NT2/D1 (cell line): ENCODE data around the gene MAP3K6.

ENCODE experiments used
- DNase-seq: peaks from one replicate; pipeline ENCODE4 v3.0.0-alpha.2; 2011; ENCODE audit warnings: low read depth, low spot score
- H3K27me3 ChIP-seq: 2 replicates; pipeline ENCODE4 v1.6.0; 2011; ENCODE audit warnings: mild to moderate bottlenecking; ENCODE audit not compliant: insufficient read length, insufficient read depth
- H3K36me3 ChIP-seq: 2 replicates; pipeline ENCODE4 v1.6.1; 2011; ENCODE audit warnings: mild to moderate bottlenecking, low read length, mixed read lengths; ENCODE audit not compliant: insufficient read depth, insufficient read length
- H3K4me1 ChIP-seq: 2 replicates; pipeline ENCODE4 v1.5.1; 2011; ENCODE audit not compliant: insufficient read depth, insufficient read length
- H3K4me3 ChIP-seq: 2 replicates; pipeline ENCODE4 v1.5.1; 2011; ENCODE audit warnings: low read depth; ENCODE audit not compliant: insufficient read length
- H3K9ac ChIP-seq: 2 replicates; pipeline ENCODE4 v1.6.0; 2011; ENCODE audit warnings: low read depth; ENCODE audit not compliant: insufficient read length
- H3K9me3 ChIP-seq: 2 replicates; pipeline ENCODE4 v1.5.1; 2011; ENCODE audit warnings: mild to moderate bottlenecking, low read length; ENCODE audit not compliant: insufficient read depth
- SUZ12 ChIP-seq: IDR thresholded peaks from 2 replicates; pipeline ENCODE4 v1.6.1; 2011; ENCODE audit not compliant: insufficient read length, insufficient read depth; ENCODE audit errors: extremely low read depth
- YY1 ChIP-seq: IDR thresholded peaks from 2 replicates; pipeline ENCODE4 v1.6.1; 2011; ENCODE audit not compliant: insufficient read length, insufficient read depth
- ZNF274 ChIP-seq: IDR thresholded peaks from 2 replicates; pipeline ENCODE4 v1.6.1; 2011; ENCODE audit warnings: mild to moderate bottlenecking, low read depth, low read length

The MAP3K6 gene

GRCh38 chr1:27332536-27333281, 34.1 kb downstream of the MAP3K6 start:
- Histone ChIP-seq H3K36me3 (peaks cover 86% of the 10 kb centered on the region), H3K27me3 (no peaks in the 10 kb centered on the region), H3K4me3 (no peak overlapping the region), H3K9ac (no peak overlapping the region), H3K4me1 (peaks cover 4% of the 10 kb centered on the region), H3K9me3 (no peaks in the 10 kb centered on the region)
- no peak for TF ChIP-seq SUZ12
- no peak for TF ChIP-seq YY1
- no peak for TF ChIP-seq ZNF274
- no peak for DNase-seq

- peaks cover 4% of the 10 kb centered on the region for H3K4me1 ChIP-seq
- no peaks in the 10 kb centered on the region for H3K9me3 ChIP-seq
- no peak overlapping the region for H3K9ac ChIP-seq
- TF ChIP-seq YY1, result no peak
- TF ChIP-seq SUZ12, result no peak
- TF ChIP-seq ZNF274, result no peak
- no peak overlapping the region for H3K4me3 ChIP-seq
- no peaks in the 10 kb centered on the region for H3K27me3 ChIP-seq
- peaks cover 93% of the 10 kb centered on the region for H3K36me3 ChIP-seq
- DNase-seq, result no peak
Measured at GRCh38 chr1:27331922-27332321, 34.8 kb downstream of the MAP3K6 start.

- Histone ChIP-seq H3K9me3 (no peaks in the 10 kb centered on the region), H3K9ac (no peak overlapping the region), H3K4me1 (peaks cover 4% of the 10 kb centered on the region), H3K27me3 (no peaks in the 10 kb centered on the region), H3K4me3 (no peak overlapping the region), H3K36me3 (peaks cover 93% of the 10 kb centered on the region)
- no peak for DNase-seq
- no peak for TF ChIP-seq ZNF274
- TF ChIP-seq SUZ12, result no peak
- TF ChIP-seq YY1, result no peak
Measured at GRCh38 chr1:27331426-27331825, 35.3 kb downstream of the MAP3K6 start.

GRCh38 chr1:27330786-27331185, 36.0 kb downstream of the MAP3K6 start:
- peaks cover 93% of the 10 kb centered on the region for H3K36me3 ChIP-seq
- peaks cover 4% of the 10 kb centered on the region for H3K4me1 ChIP-seq

GRCh38 chr1:27327964-27328363, 38.8 kb downstream of the MAP3K6 start:
- TF ChIP-seq ZNF274, result no peak
- TF ChIP-seq YY1, result no peak
- no peak for TF ChIP-seq SUZ12
- Histone ChIP-seq H3K9me3 (no peaks in the 10 kb centered on the region), H3K4me1 (peaks cover 7% of the 10 kb centered on the region), H3K9ac (no peak overlapping the region), H3K4me3 (no peak overlapping the region), H3K27me3 (no peaks in the 10 kb centered on the region), H3K36me3 (peaks cover 91% of the 10 kb centered on the region)
- DNase-seq, result no peak

More at GRCh38 chr1:27330786-27331185, 36.0 kb downstream of the MAP3K6 start:
- Histone ChIP-seq H3K27me3 (no peaks in the 10 kb centered on the region), H3K9ac (no peak overlapping the region), H3K9me3 (no peaks in the 10 kb centered on the region), H3K4me3 (no peak overlapping the region)
- no peak for DNase-seq
- TF ChIP-seq ZNF274 (no peak), YY1 (no peak), SUZ12 (no peak)

- H3K9me3 ChIP-seq, result no peaks in the 10 kb centered on the region
- H3K36me3 ChIP-seq, result peaks cover 65% of the 10 kb centered on the region
- H3K27me3 ChIP-seq, result peaks cover 7% of the 10 kb centered on the region
- peaks cover 4% of the 10 kb centered on the region for H3K4me1 ChIP-seq
- H3K4me3 ChIP-seq, result no peak overlapping the region
- DNase-seq, result no peak
- H3K9ac ChIP-seq, result no peak overlapping the region
- TF ChIP-seq YY1 (no peak), SUZ12 (no peak), ZNF274 (no peak)
Measured at GRCh38 chr1:27325286-27325685, 41.5 kb downstream of the MAP3K6 start.

- peaks cover 14% of the 10 kb centered on the region for H3K27me3 ChIP-seq
- no peak for DNase-seq
- peaks cover 6% of the 10 kb centered on the region for H3K4me1 ChIP-seq
- peak overlapping the region; percentile 96 for H3K9ac ChIP-seq
- peak overlapping the region; percentile 95 for H3K4me3 ChIP-seq
- TF ChIP-seq YY1, result no peak
- no peak for TF ChIP-seq SUZ12
- TF ChIP-seq ZNF274, result no peak
- peaks cover 45% of the 10 kb centered on the region for H3K36me3 ChIP-seq
- H3K9me3 ChIP-seq, result no peaks in the 10 kb centered on the region
Measured at GRCh38 chr1:27322569-27323240, 44.1 kb downstream of the MAP3K6 start.
